WTC11 (cell line): ENCODE data around the gene CACUL1. TPM values are rescaled to one million over a fixed set of nuclear protein-coding genes. Genes with fewer than 3 reads are reported as not detected.

Experiments used
- ATAC-seq: fragments of 200-7000 bp; cut with Tn5 transposase; 2 replicates; pipeline ENCODE4 v1.10.0; 2021; ENCODE audit warnings: mild to moderate bottlenecking, moderate library complexity
- CTCF ChIA-PET: fragments of 300-600 bp; sonication (Branson Sonifier 250); formaldehyde crosslinking; loops from one replicate; lab custom pipeline; 2021; ENCODE audit warnings: antibody characterized with exemption; lab: Charles Lee
- POLR2A ChIA-PET: fragments of 350-600 bp; sonication (Branson Sonifier 250); formaldehyde crosslinking; loops from one replicate; lab custom pipeline; 2021; ENCODE audit warnings: antibody characterized with exemption; lab: Charles Lee
- DNase-seq: peaks from one replicate; pipeline ENCODE4 v3.0.0; 2021; ENCODE audit warnings: low spot score
- H3K27ac Mint-ChIP-seq: 2 replicates; pipeline ENCODE4 v1.8.0; 2021; ENCODE audit warnings: mixed read lengths
- H3K27me3 Mint-ChIP-seq: 2 replicates; pipeline ENCODE4 v1.8.0; 2021; ENCODE audit warnings: low read depth, mild to moderate bottlenecking, moderate library complexity, mixed read lengths
- H3K36me3 Mint-ChIP-seq: 2 replicates; pipeline ENCODE4 v1.8.0; 2021; ENCODE audit warnings: mixed read lengths
- H3K4me1 Mint-ChIP-seq: 2 replicates; pipeline ENCODE4 v1.8.0; 2022; ENCODE audit warnings: mixed read lengths
- H3K4me3 Mint-ChIP-seq: 2 replicates; pipeline ENCODE4 v1.8.0; 2021; ENCODE audit warnings: mild to moderate bottlenecking, moderate library complexity, mixed read lengths
- H3K9me3 Mint-ChIP-seq: 2 replicates; pipeline ENCODE4 v1.8.0; 2021; ENCODE audit warnings: mixed read lengths
- ATF6 ChIP-seq: sonication (generic); formaldehyde crosslinking; IDR thresholded peaks from 2 replicates; pipeline ENCODE4 v1.8.1; 2023; ENCODE audit warnings: mild to moderate bottlenecking, missing genetic modification reagents
- CREB1 ChIP-seq: sonication (generic); formaldehyde crosslinking; IDR thresholded peaks from 2 replicates; pipeline ENCODE4 v1.8.0; 2023; ENCODE audit warnings: mild to moderate bottlenecking, missing genetic modification reagents
- ELF4 ChIP-seq: sonication (generic); formaldehyde crosslinking; IDR thresholded peaks from 2 replicates; pipeline ENCODE4 v1.8.1; 2022; ENCODE audit warnings: low read depth, mild to moderate bottlenecking, moderate library complexity, missing genetic modification reagents
- IRF1 ChIP-seq: sonication (generic); formaldehyde crosslinking; IDR thresholded peaks from 2 replicates; pipeline ENCODE4 v1.8.0; 2023; ENCODE audit warnings: missing genetic modification reagents
- JUN ChIP-seq: sonication (generic); formaldehyde crosslinking; IDR thresholded peaks from 2 replicates; pipeline ENCODE4 v1.8.0; 2023; ENCODE audit warnings: mild to moderate bottlenecking, missing genetic modification reagents
- MAX ChIP-seq: sonication (generic); formaldehyde crosslinking; IDR thresholded peaks from 2 replicates; pipeline ENCODE4 v1.8.0; 2022; ENCODE audit warnings: mild to moderate bottlenecking, missing genetic modification reagents
- MYBL2 ChIP-seq: sonication (generic); formaldehyde crosslinking; IDR thresholded peaks from 2 replicates; pipeline ENCODE4 v1.8.1; 2023; ENCODE audit warnings: mild to moderate bottlenecking, moderate library complexity, missing genetic modification reagents
- ZBTB21 ChIP-seq: sonication (generic); formaldehyde crosslinking; IDR thresholded peaks from 2 replicates; pipeline ENCODE4 v1.8.1; 2023; ENCODE audit warnings: mild to moderate bottlenecking, missing genetic modification reagents, borderline replicate concordance
- ZNF121 ChIP-seq: sonication (generic); formaldehyde crosslinking; IDR thresholded peaks from 2 replicates; pipeline ENCODE4 v1.8.0; 2023; ENCODE audit warnings: missing genetic modification reagents
- ZNF138 ChIP-seq: sonication (generic); formaldehyde crosslinking; conservative IDR thresholded peaks from 2 replicates; pipeline ENCODE4 v1.8.1; 2022; ENCODE audit warnings: mild to moderate bottlenecking, moderate library complexity, missing genetic modification reagents
- ZNF317 ChIP-seq: sonication (generic); formaldehyde crosslinking; IDR thresholded peaks from 2 replicates; pipeline ENCODE4 v1.8.1; 2023; ENCODE audit warnings: low read depth, mild to moderate bottlenecking, moderate library complexity, missing genetic modification reagents, borderline replicate concordance
- total RNA-seq: library from RNA; stranded (reverse); gene quantifications from 3 replicates; pipeline ENCODE4 v1.2.3, GENCODE V29; 2021
- TF ChIP-seq, protein P1 (sequence below): sonication (generic); formaldehyde crosslinking; IDR thresholded peaks from 2 replicates; pipeline ENCODE4 v1.8.0; 2022; ENCODE audit warnings: mild to moderate bottlenecking, missing genetic modification reagents
- TF ChIP-seq, protein P2 (sequence below): sonication (generic); formaldehyde crosslinking; conservative IDR thresholded peaks from 2 replicates; pipeline ENCODE4 v1.8.1; 2023; ENCODE audit warnings: mild to moderate bottlenecking, low read depth, missing genetic modification reagents, moderate library complexity

The CACUL1 gene
- total RNA-seq, 1 experiment from 2014 or later: 41.5 TPM

DNA sequence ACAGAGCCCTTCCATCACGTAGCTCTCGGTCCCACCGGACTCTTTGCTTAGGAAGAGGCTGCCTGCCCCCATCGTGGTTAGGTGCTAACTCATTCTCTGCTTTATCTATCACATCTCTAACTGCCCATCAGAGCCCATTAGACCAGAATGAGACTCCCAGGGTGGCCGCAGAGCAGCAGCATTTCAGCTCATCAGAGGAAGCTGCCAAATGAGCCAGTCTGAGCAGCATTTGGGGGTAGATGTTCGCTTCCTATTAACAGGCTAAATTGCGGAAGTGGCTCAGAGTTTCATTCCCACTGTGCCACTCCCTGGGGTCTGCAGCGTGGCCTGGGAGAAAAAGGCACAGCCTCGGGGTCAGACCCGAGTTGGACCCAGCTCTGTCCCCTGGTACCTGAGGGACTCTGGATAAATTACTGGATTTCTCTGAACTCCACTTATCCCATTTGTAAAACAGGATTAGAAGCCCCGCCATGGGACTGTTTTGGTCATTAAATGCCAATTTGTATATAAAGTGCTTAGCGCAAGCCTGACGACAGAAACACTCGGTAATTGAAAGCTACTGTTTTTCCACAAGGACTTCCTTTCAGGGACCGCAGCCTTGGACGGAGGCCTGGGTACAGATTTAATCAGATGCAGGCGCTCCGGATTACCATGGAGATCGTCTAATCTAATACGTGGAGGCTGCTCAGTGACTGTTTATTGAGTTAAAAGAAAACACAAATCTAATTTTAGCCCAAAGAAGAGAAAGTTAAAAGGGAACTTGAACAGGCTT lies 85.6 kb downstream of the CACUL1 start:
- Mint-ChIP-seq H3K9me3 (no peaks in the 10 kb centered on the region), H3K36me3 (no peaks in the 10 kb centered on the region), H3K27me3 (no peaks in the 10 kb centered on the region), H3K27ac (no peak overlapping the region), H3K4me1 (peaks cover 6% of the 10 kb centered on the region; the same call in 1 of the 2 replicates), H3K4me3 (no peak overlapping the region)
- ChIA-PET CTCF (interaction anchor here (0.6 to 3.3 kb wide), 12 partner anchors 9 to 105 kb away, joined by 3 to 53 read pairs (median 4); partner anchors contain the start of gene PRLHR), POLR2A (no interaction called here)
- DNase-seq (no peak), ATAC-seq (no peak)
- no peak for TF ChIP-seq MAX (CRISPR knock-in tag)
- TF ChIP-seq CREB1 (CRISPR knock-in tag): no peak
- TF ChIP-seq, protein P1, sequence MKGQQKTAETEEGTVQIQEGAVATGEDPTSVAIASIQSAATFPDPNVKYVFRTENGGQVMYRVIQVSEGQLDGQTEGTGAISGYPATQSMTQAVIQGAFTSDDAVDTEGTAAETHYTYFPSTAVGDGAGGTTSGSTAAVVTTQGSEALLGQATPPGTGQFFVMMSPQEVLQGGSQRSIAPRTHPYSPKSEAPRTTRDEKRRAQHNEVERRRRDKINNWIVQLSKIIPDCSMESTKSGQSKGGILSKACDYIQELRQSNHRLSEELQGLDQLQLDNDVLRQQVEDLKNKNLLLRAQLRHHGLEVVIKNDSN: no peak
- no peak for TF ChIP-seq IRF1 (CRISPR knock-in tag)
- TF ChIP-seq JUN: no peak

DNA sequence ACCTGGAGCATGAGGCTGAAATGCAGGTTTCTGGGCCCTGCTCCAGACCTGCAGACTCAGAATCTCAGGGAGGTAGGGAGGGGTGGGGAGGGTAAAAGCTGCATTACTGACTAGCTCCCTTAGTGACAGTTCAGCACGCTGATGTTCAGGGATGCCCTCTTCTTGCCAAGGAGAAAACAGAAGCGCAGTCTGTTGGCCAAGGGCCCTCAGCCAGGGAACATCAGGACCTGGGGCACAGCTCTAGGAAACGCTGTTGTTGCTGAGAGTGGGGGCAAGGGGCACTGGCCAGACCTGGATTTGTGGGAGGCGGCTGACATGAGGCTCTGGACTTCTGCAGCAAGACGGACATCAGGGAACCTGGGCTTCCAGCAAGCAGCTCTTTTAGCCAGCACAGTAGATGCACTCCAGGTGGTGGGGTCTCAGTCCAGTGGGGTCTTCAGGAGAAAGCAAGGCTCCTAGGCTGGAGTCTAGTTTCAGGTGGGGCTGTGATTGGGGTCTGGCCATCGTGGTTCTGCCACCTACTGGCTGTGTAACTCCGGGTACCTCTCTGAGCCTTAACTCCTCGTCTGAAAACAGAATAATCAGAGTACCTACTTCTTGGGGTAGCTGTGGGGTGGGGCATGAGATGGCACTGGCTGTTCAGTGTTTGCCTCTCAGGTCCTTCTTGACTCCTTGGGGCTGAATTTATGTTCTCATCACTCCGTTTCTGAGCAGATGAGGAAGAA lies 86.4 kb downstream of the CACUL1 start:
- H3K4me1 Mint-ChIP-seq: peaks cover 8% of the 10 kb centered on the region; the same call in 1 of the 2 replicates
- POLR2A ChIA-PET: no interaction called here
- no peak overlapping the region for H3K27ac Mint-ChIP-seq
- DNase-seq (no peak), ATAC-seq (peak; percentile 75)
- no peaks in the 10 kb centered on the region for H3K9me3 Mint-ChIP-seq
- CTCF ChIA-PET: interaction anchor here (0.6 to 3.3 kb wide), 12 partner anchors 10 to 104 kb away, joined by 3 to 53 read pairs (median 4); partner anchors contain the start of gene PRLHR
- H3K36me3 Mint-ChIP-seq: no peaks in the 10 kb centered on the region
- 0 out of 2 replicates have a peak, but pooled peaks have one; percentile 38 for TF ChIP-seq ZNF121 (CRISPR knock-in tag)
- no peak for TF ChIP-seq ELF4 (CRISPR knock-in tag)
- H3K4me3 Mint-ChIP-seq: no peak overlapping the region
- no peaks in the 10 kb centered on the region for H3K27me3 Mint-ChIP-seq

GRCh38 chr10:118667732-118668131 lies 87.0 kb downstream of the CACUL1 start:
- no peak for DNase-seq
- ATAC-seq: no peak
- H3K4me1 Mint-ChIP-seq: peaks cover 8% of the 10 kb centered on the region; the same call in 1 of the 2 replicates
- ChIA-PET CTCF (interaction anchor here (1.2 to 3.3 kb wide), 4 partner anchors 53 to 103 kb away, joined by 4 to 53 read pairs (median 15); partner anchors contain the start of gene PRLHR), POLR2A (no interaction called here)
- H3K9me3 Mint-ChIP-seq: peaks cover 5% of the 10 kb centered on the region
- no peak overlapping the region for H3K27ac Mint-ChIP-seq
- 0 out of 2 replicates have a peak, but pooled peaks cover 4% of the 10 kb centered on the region for H3K27me3 Mint-ChIP-seq
- no peak overlapping the region for H3K4me3 Mint-ChIP-seq
- no peaks in the 10 kb centered on the region for H3K36me3 Mint-ChIP-seq
- TF ChIP-seq, protein P2, sequence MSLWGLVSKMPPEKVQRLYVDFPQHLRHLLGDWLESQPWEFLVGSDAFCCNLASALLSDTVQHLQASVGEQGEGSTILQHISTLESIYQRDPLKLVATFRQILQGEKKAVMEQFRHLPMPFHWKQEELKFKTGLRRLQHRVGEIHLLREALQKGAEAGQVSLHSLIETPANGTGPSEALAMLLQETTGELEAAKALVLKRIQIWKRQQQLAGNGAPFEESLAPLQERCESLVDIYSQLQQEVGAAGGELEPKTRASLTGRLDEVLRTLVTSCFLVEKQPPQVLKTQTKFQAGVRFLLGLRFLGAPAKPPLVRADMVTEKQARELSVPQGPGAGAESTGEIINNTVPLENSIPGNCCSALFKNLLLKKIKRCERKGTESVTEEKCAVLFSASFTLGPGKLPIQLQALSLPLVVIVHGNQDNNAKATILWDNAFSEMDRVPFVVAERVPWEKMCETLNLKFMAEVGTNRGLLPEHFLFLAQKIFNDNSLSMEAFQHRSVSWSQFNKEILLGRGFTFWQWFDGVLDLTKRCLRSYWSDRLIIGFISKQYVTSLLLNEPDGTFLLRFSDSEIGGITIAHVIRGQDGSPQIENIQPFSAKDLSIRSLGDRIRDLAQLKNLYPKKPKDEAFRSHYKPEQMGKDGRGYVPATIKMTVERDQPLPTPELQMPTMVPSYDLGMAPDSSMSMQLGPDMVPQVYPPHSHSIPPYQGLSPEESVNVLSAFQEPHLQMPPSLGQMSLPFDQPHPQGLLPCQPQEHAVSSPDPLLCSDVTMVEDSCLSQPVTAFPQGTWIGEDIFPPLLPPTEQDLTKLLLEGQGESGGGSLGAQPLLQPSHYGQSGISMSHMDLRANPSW (CRISPR knock-in tag): no peak
- TF ChIP-seq, all 79 proteins: peak for 0

DNA sequence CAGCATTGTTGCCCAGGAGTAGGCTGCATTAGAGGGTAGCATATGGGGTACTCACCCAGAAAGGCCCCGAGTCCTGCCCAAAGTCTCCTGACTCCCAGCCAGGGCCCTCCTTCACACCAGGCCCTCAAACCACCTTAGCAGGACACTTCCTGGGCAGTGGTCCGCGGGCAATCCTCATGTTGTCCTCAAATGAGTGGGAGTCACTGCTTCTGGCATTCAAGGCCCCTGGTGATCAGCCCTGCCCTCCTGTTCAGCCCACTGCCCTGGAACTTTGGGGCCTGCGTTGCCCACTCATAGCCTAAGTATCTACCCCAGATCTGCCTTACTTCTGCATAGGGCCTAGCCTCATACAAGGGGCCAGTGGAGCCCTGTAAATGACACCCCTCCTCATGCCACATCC lies 88.4 kb downstream of the CACUL1 start:
- Mint-ChIP-seq H3K4me3 (no peak overlapping the region), H3K4me1 (peaks cover 8% of the 10 kb centered on the region; the same call in 1 of the 2 replicates), H3K36me3 (no peaks in the 10 kb centered on the region; the same call in 1 of the 2 replicates), H3K9me3 (peaks cover 16% of the 10 kb centered on the region), H3K27ac (no peak overlapping the region), H3K27me3 (peaks cover 8% of the 10 kb centered on the region; the same call in 1 of the 2 replicates)
- no peak for DNase-seq
- POLR2A ChIA-PET: no interaction called here
- TF ChIP-seq ZNF317 (CRISPR knock-in tag): no peak
- no peak for TF ChIP-seq ZNF138
- no peak for TF ChIP-seq ATF6 (CRISPR knock-in tag)
- no peak for TF ChIP-seq ZBTB21 (CRISPR knock-in tag)
- TF ChIP-seq MYBL2 (CRISPR knock-in tag): no peak
- no peak for ATAC-seq
- CTCF ChIA-PET: interaction anchor here (3.4 kb wide), 1 partner anchor 72 kb away, joined by 20 read pairs; no protein-coding TSS in a partner anchor
